Endometrium (tissue), 2 donors: Measurements from ENCODE around the gene PGRMC2.
"Not testable (repeated sequence)": the region's sequence is repeated elsewhere in the genome, so short reads cannot be mapped to it uniquely, and the experiment has no call there.

Experiments
- FAIRE-seq: peaks from 2 replicates; lab custom pipeline; 2012; peaks lifted over from hg19 to GRCh38; lab: Jason Lieb, UNC
- donor health status: control.
- donor health status: control.

Gene PGRMC2

GRCh38 chr4:128267171-128267570 is 20.4 kb downstream of the PGRMC2 start:
- not testable (repeated sequence) for FAIRE-seq

DNA sequence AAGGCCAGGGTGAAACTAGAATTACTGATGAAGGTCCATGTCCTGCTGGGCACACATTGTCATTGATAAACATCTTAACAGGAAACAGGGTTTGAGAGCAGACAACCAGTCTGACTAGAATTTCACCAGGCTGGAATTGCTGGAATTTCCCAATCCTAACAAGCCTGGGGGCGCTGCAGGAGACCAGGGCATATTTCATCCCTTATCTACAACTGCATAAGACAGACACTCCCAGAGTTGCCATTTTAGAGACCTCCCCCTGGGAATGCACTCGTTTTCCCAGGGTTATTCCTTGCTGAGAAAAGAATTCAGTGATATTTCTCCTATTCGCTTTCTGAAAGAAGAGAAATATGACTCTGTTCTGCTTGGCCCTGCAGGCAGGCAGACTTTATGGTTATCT is 22.1 kb downstream of the PGRMC2 start:
- not testable (repeated sequence) for FAIRE-seq

DNA sequence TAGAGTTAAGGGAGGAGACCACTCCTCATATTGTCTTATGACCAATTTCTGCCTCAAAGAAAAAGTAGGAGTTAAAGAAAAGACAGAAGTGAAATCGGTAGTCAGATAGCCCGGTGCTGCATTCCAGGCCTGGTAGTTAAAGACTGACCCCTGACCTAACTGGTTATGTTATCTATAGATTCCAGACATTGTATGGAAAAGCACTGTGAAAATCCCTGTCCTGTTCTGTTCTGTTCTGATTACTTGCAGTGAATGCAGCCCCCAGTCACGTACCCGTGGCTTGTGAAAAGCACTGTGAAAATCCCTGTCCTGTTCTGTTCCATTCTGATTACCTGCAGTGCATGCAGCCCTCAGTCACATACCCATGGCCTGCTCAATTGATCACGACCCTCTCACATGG is 27.7 kb downstream of the PGRMC2 start:
- FAIRE-seq = not testable (repeated sequence)

- FAIRE-seq = not testable (repeated sequence)
Measured at GRCh38 chr4:128258166-128258565, 29.4 kb downstream of the PGRMC2 start.

- no peak for FAIRE-seq
Measured at GRCh38 chr4:128256539-128256938, 31.1 kb downstream of the PGRMC2 start.

- FAIRE-seq = no peak
Measured at GRCh38 chr4:128255906-128256305, 31.7 kb downstream of the PGRMC2 start.

GRCh38 chr4:128249787-128250668 is 37.6 kb downstream of the PGRMC2 start:
- no peak for FAIRE-seq

- FAIRE-seq = no peak
Measured at GRCh38 chr4:128247906-128248305, 39.7 kb downstream of the PGRMC2 start.

- FAIRE-seq = not testable (repeated sequence)
Measured at GRCh38 chr4:128245391-128245790, 42.2 kb downstream of the PGRMC2 start.

DNA sequence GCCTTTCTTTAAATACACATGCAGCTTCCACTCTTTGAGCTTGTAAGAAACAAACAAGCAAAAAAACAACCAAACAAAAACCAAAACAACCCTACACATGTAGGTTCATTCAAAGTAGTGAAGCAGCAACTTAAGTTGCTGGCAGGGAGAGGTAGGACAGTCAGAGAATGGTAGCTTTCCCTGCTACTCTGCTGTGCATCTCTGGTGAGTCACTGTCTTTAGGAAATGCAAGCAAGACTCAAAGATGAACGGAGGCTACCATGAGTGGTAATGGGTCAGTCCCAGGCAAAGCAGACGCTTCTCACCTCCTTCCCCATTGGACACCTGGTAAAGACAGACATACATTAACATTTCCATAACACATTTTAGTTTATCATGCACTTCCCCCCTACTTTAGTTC is 43.2 kb downstream of the PGRMC2 start:
- no peak for FAIRE-seq

DNA sequence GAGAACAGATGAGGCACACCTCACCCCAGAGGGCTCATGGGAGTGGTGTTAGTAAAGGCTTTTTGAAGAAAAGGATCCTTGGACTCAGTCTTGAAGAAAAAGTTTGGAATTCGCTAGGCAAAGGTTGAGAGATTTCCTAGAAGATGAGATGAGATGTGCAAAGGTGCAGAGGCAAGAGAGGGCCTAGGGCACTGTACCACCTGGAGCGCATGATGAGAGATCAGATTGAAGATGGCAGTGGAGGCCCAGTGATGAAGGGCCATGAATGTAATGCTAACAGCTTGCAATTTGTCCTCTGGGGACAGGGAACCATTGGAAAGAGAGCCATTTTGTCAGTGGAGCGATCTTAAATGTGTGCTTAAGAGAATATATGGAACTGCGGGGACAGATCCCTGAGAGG is 45.0 kb downstream of the PGRMC2 start:
- FAIRE-seq = no peak

DNA sequence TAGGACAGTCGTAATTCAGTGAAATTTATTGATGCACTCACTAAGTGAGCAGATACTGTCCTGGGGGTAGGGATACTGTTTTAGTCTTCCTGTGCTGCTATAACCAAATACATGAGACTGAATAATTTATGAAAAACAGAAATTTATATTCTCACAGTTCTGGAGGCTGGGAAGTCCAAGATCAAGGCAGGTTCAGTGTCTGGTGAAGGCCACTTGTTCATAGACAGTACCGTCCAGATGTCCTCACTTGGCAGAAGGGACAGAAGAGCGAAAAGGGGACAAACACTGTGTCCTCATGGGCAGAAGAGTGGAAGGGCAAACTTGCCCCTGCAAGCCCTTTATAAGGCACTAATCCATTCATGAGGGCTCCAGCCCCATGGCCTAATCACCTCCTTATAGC is 45.6 kb downstream of the PGRMC2 start:
- FAIRE-seq = no peak

- FAIRE-seq = no peak
Measured at GRCh38 chr4:128241425-128241913, 46.1 kb downstream of the PGRMC2 start.

GRCh38 chr4:128241019-128241418 is 46.6 kb downstream of the PGRMC2 start:
- no peak for FAIRE-seq

DNA sequence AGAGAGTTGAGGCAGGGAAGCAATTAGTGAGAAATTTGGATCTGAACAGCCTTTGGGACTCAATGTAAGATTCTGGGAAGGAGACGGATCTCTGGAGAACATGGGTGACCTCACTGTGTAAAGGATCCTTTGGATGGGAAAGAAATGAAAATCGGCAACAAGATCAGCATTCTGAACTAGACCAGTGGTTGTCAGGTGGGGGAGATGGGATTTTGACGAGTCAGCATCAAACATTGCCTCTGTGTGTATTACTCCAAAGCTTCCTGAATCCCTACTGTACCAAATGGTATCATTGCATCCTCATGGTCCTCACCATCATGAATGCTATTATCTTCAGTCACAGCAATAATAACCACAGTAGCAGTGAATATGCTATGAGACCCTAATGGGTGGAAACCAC is 52.8 kb downstream of the PGRMC2 start:
- FAIRE-seq = no peak

DNA sequence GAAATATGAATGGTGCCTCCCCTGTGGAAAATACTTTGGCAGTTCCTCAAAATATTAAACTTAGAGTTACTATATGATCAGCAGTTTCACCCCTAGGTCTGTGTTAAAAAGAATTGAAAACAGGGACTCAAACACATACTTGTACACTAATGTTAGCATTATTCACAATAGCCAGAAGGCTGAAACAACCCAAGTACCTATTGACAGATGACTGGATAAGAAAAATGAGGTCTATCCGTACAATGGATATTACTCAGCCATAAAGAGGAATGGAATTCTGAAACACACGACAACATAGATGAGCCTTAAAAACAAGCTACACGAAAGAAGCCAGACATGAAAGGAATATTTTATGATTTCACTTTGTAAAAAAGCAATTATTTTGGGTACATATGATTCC is 54.9 kb downstream of the PGRMC2 start:
- FAIRE-seq = no peak

- no peak for FAIRE-seq
Measured at GRCh38 chr4:128228845-128229795, 58.5 kb downstream of the PGRMC2 start.

DNA sequence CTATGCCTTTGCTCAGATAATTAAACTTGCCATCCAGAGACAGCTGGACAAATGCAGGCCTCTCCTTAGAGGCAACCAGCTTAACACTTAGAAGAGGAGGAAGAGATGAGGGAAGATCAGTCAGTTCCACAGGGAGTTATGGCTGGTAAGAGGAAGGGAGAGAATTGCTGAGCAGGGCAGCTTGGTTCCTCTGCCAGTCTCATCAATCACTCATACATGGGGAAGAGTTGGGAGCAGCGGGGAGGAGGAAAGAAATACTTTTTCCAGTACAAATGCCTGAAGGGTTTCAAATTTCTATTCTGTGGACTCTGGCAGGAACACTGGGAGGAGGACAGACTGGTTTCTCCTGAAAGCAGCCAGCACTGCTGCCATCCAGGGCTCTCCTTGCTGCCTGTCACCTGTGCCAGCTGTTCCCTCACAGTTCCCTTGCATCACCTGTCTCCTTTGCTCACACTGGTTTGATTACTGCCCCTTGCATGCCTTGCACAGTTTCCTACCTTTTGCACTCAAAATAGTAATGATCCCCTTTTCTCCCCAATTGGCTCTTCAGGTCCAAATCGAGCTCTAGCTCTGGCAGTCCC is 59.5 kb downstream of the PGRMC2 start:
- FAIRE-seq = no peak

DNA sequence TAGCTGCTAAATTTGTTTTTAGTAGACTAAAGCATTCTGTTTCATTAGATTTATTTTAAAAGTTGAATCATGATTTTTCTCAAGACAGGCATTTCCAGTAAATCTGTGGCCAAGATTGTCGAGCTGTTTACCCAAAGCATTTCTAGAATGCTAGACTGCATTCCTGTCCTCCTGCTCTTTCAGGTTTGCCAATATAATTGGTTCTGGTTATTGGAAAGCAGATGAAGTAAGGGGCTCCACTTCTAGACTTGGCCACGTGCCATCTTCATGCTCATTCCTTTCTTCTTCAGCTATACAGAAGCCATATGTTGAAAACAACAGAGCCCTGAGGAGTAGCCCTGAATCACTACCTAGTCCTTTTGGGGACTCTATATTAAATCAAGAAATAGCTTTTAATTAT is 62.5 kb downstream of the PGRMC2 start:
- FAIRE-seq = no peak

DNA sequence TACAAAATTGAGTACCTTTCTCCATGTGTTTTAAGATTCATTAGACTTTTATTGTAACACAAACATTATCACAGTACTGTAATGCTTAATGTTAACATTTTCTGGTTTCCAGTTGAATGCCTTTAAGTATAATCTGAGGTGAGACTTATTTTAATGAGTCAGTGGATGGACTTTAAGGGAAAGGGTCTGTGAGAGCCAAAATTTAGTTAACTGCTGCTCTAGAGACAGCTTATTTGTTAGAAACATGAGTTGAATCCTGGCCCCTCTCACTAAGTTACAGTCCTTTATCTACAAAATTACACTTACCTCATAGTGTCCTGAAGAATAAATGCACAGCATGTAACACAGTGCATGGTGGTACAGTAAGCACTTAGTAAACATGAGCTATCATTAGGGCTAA is 66.0 kb downstream of the PGRMC2 start:
- FAIRE-seq = no peak

GRCh38 chr4:128220286-128221235 is 67.1 kb downstream of the PGRMC2 start:
- FAIRE-seq = peak; percentile 70
